ENCODE data around the gene ALK. TPM values are rescaled to one million over a fixed set of nuclear protein-coding genes. Genes with fewer than 3 reads are reported as not detected.

The ALK gene
- total RNA-seq, 2 donors from 2014 or later: 0.19 TPM; not detected in 1

DNA sequence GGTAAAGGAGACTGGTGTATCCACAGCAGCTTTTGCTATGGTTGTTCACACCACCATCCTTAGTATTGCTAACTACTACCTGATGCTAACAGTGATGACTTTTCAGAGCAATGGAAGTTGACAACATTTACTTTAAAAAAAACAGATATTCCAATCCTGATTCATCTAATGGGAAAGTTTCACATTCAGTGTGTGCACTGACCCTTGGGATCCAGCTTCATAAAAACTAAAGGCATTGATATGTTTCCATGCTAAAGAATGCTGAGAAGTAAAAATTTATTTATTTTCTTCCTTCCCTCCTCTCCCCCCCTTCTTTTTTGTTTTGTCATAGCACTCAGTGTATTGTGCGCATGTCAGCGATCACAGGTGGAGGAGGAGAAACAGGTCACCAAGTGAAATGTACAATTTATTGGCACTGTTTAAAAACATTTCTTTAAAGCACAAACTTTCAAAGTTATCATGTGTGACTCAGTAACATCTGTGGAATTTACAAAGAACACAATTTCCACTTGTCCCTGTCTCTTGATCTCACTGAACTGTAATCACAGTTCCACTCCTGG is 229.9 kb downstream of the ALK start:
- TF ChIP-seq, protein P1, sequence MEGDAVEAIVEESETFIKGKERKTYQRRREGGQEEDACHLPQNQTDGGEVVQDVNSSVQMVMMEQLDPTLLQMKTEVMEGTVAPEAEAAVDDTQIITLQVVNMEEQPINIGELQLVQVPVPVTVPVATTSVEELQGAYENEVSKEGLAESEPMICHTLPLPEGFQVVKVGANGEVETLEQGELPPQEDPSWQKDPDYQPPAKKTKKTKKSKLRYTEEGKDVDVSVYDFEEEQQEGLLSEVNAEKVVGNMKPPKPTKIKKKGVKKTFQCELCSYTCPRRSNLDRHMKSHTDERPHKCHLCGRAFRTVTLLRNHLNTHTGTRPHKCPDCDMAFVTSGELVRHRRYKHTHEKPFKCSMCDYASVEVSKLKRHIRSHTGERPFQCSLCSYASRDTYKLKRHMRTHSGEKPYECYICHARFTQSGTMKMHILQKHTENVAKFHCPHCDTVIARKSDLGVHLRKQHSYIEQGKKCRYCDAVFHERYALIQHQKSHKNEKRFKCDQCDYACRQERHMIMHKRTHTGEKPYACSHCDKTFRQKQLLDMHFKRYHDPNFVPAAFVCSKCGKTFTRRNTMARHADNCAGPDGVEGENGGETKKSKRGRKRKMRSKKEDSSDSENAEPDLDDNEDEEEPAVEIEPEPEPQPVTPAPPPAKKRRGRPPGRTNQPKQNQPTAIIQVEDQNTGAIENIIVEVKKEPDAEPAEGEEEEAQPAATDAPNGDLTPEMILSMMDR (IDR thresholded peaks at IDR 0.05): no peak
- intact Hi-C loops (cut with DNase I): no loop called here
- no peak for DNase-seq
- Histone ChIP-seq H3K27ac (no peak overlapping the region), H3K4me1 (no peaks in the 10 kb centered on the region), H3K9ac (ENCODE audit: low read depth in 2 of 2, low read length in 2 of 2) (no peak overlapping the region), H3K4me3 (no peak overlapping the region), H3K36me3 (no peaks in the 10 kb centered on the region), H3K27me3 (no peaks in the 10 kb centered on the region), H3K9me3 (no peaks in the 10 kb centered on the region)

DNA sequence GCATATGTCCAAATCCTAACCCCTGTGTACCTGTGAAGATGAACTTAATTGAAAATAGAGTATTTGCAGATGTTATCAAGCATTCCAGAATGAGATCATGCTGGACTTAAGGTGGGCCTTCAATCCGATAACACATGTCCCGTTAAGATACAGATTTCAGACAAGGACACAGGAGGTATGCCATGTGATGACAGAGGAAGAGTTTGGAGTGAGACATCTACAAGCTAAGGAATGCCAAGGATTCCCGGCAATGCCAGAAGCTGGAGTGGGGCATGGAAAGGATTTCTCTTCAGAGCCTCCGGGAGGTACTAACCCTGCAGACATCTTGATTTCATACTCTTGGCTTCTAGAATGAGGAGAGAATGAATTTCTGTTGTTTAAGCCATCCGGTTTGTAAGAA is 231.7 kb downstream of the ALK start:
- no peak overlapping the region for H3K27ac ChIP-seq
- intact Hi-C loops (cut with DNase I): no loop called here
- no peak overlapping the region for H3K9ac ChIP-seq (ENCODE audit: low read depth in 2 of 2, low read length in 2 of 2)
- TF ChIP-seq, protein P1 (IDR thresholded peaks at IDR 0.05): no peak
- no peaks in the 10 kb centered on the region for H3K9me3 ChIP-seq
- no peak overlapping the region for H3K4me3 ChIP-seq
- H3K4me1 ChIP-seq: no peaks in the 10 kb centered on the region
- H3K36me3 ChIP-seq: no peaks in the 10 kb centered on the region
- DNase-seq: no peak
- no peaks in the 10 kb centered on the region for H3K27me3 ChIP-seq

DNA sequence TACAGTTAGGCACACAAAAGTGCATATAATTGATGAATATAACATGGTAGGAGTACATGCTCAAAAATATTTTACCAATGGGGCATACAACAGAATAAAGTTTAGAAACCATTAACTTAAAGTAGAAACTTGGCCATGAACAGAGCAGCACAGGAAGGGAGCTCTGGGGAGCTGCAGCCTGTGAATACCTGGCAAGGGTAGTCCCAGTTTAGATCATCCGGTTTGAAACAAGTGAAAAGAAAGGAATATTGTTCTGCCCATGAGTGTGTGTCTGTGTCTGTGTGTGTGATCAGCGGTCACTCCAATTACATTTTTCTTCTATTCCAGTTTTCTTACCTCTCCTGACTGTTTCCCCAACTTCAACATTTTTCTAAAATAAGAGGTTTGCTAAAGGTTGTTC is 233.0 kb downstream of the ALK start:
- H3K9me3 ChIP-seq: no peaks in the 10 kb centered on the region
- H3K9ac ChIP-seq (ENCODE audit: low read depth in 2 of 2, low read length in 2 of 2): no peak overlapping the region
- H3K27me3 ChIP-seq: no peaks in the 10 kb centered on the region
- H3K36me3 ChIP-seq: no peaks in the 10 kb centered on the region
- DNase-seq: no peak
- intact Hi-C loops (cut with DNase I): no loop called here
- TF ChIP-seq, protein P1 (IDR thresholded peaks at IDR 0.05): no peak
- no peaks in the 10 kb centered on the region for H3K4me1 ChIP-seq
- no peak overlapping the region for H3K4me3 ChIP-seq
- H3K27ac ChIP-seq: no peak overlapping the region

DNA sequence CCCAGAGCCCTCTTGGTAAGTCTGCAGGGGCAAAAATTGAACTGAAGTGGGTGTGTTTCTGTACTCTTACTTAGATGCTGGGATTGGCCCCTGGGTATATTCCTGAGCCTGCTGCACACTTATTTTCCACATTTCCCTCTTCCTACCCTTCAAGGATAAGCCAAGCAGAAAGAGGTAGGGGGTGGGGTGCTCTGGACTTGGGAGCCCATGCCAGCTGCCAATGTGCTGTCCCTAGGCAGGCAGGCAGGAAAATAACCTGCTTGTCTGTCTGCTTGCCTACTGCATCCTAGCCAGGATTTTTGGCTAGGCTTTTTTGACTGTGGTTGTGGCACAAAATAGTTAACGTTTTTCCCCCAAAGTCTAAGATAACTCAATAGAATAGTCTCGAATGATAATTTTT is 234.3 kb downstream of the ALK start:
- Histone ChIP-seq H3K27me3 (no peaks in the 10 kb centered on the region), H3K4me3 (no peak overlapping the region), H3K27ac (no peak overlapping the region), H3K9ac (ENCODE audit: low read depth in 2 of 2, low read length in 2 of 2) (no peak overlapping the region), H3K36me3 (no peaks in the 10 kb centered on the region), H3K9me3 (no peaks in the 10 kb centered on the region), H3K4me1 (no peaks in the 10 kb centered on the region)
- DNase-seq: no peak
- TF ChIP-seq, protein P1 (IDR thresholded peaks at IDR 0.05): no peak
- intact Hi-C loops (cut with DNase I): no loop called here

DNA sequence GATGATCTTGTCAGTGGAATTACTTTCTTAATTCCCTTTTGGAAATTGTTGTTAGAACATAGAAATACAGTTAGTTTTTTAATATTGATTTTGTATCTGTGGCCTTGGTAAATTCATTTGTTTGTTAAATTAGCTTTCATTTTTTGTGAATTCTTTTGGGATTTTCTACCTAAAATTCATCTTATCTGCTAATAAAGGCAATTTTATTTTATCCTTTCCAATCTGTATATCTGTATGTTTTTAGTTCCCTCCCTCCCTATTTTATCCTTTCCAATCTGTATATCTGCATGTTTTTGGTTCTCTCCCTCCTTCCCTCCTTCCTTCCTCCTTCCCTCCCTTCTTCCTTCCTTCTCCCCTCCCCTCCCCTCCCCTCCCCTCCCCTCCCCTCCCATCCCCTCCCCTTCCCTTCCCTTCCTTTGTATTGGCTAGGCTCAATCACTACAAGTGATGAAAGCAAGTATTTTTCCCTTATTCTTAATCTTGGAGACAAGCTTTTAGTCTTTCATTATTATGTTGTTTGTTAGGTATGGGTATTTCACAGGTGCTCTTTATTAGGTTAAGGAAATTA is 244.4 kb downstream of the ALK start:
- TF ChIP-seq, protein P1 (IDR thresholded peaks at IDR 0.05): no peak
- H3K4me1 ChIP-seq: no peaks in the 10 kb centered on the region
- no peaks in the 10 kb centered on the region for H3K27me3 ChIP-seq
- intact Hi-C loops (cut with DNase I): no loop called here
- H3K36me3 ChIP-seq: no peaks in the 10 kb centered on the region
- H3K4me3 ChIP-seq: no peak overlapping the region
- no peak for DNase-seq
- H3K27ac ChIP-seq: no peak overlapping the region
- no peaks in the 10 kb centered on the region for H3K9me3 ChIP-seq
- no peak overlapping the region for H3K9ac ChIP-seq (ENCODE audit: low read depth in 2 of 2, low read length in 2 of 2)

All from colonic mucosa (tissue), 4 donors.